HG03045 (cell line): ENCODE results near the gene SPOCK1.

ENCODE experiments used
- ATAC-seq: cut with Tn5 transposase; IDR thresholded peaks from one replicate; pipeline ENCODE4 v1.9.1; 2021; ENCODE audit warnings: mild to moderate bottlenecking, moderate library complexity; ENCODE audit not compliant: unreplicated experiment

SPOCK1 gene

DNA sequence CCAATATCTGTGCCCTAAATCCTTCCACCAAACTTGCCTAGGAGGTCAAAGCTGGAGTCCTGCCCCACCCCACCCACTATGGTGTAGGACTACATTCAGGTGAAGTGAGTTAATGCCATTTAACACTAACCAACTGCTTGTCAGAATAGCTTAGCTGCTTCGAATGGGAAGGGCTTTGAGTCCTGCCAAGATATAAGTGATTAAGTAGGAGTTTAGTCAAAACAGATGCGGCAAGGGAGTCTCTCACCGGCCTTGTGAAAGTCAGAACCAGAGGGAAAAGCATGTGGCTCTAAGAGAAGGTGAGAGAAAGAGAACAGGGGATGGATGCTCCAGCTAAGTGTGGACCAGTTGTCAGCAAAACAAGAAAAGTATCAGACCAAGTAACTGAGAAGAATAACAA is 132.6 kb downstream of the SPOCK1 start:
- ATAC-seq: no peak

GRCh38 chr5:137365126-137365865 is 133.8 kb downstream of the SPOCK1 start:
- ATAC-seq: no peak

GRCh38 chr5:137361280-137361679 is 137.8 kb downstream of the SPOCK1 start:
- no peak for ATAC-seq

GRCh38 chr5:137360607-137361006 is 138.5 kb downstream of the SPOCK1 start:
- no peak for ATAC-seq

GRCh38 chr5:137359941-137360340 is 139.2 kb downstream of the SPOCK1 start:
- no peak for ATAC-seq

DNA sequence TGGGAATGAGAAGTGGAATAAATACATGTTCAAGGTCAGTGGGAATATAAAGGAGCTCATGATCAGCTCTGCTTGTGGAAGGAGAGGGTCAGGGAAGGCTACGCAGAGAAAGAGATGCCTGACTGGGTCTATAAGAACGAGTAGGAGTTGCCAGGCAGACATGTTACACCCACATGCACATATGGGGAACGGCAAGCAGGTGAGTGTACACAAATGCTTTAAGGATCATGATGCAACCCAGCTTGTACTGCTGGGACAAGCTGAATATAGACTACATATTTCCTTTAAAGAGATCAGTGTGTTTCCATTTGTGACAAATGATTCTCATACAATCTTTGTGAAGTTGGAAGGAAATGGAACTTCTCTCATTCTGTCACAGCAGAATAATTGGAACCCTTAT is 141.7 kb downstream of the SPOCK1 start:
- ATAC-seq: no peak

DNA sequence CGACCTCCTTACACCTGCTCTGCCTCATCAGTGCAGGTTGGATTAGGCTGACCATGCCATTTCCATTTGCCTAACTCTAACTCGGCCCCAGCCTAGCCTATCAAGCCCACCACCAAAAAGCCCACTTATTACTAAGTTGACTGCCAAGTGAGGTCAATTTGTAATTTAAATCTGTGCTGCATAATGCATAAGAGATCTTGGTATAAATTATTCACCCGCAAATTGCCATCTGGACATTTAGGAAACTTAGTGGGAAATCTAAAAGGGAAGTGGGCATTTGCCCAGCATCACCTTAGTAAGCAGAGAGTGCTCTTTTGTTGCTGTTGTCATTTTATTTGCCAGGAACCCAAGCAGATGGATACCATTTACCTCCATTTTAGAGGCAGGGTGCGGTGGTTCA is 143.0 kb downstream of the SPOCK1 start:
- ATAC-seq: no peak

DNA sequence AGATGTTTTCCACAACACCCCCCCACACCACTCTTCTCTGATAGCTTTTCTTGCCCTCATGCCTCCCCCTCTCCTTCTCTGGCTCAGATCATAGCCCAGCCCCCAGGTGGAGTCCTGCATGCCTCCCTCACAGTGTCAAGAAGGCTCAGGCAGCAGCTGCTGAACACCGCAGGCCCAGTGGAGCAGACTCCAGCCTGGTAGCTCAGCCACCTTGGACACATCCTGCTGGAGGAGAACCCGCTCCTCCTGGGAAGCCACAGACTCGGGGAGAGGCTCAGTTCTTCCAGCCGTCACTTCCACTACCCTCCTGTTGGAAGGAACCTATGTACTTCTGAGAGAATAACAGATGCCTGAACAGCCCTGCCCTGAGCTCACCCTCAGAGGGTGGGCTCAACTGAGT is 143.4 kb downstream of the SPOCK1 start:
- no peak for ATAC-seq

GRCh38 chr5:137352095-137352494 is 147.0 kb downstream of the SPOCK1 start:
- no peak for ATAC-seq

- no peak for ATAC-seq
Observed at GRCh38 chr5:137350791-137351190, 148.3 kb downstream of the SPOCK1 start.

GRCh38 chr5:137348759-137349158 is 150.4 kb downstream of the SPOCK1 start:
- ATAC-seq: no peak

DNA sequence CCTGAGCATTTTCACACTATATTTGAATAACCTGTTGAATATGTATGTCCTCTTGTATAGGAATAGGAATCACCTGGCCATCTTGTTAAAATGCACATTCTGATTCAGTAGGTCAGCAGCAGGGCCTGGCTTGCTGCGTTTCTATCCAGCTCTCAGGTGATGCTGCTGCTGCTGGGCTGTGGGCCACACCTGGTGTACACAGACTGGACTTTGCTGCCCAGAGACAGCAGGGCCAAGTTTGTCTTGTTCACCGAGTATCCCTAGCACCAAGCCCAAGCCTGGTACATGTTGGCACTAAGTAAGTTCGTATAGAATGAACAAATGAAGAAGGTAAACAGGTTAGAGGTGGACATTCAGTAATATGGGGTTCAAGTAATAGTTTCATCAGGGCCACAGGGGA is 151.3 kb downstream of the SPOCK1 start:
- ATAC-seq: no peak

GRCh38 chr5:137346281-137346680 is 152.8 kb downstream of the SPOCK1 start:
- no peak for ATAC-seq

- no peak for ATAC-seq
Observed at GRCh38 chr5:137345396-137345795, 153.7 kb downstream of the SPOCK1 start.

DNA sequence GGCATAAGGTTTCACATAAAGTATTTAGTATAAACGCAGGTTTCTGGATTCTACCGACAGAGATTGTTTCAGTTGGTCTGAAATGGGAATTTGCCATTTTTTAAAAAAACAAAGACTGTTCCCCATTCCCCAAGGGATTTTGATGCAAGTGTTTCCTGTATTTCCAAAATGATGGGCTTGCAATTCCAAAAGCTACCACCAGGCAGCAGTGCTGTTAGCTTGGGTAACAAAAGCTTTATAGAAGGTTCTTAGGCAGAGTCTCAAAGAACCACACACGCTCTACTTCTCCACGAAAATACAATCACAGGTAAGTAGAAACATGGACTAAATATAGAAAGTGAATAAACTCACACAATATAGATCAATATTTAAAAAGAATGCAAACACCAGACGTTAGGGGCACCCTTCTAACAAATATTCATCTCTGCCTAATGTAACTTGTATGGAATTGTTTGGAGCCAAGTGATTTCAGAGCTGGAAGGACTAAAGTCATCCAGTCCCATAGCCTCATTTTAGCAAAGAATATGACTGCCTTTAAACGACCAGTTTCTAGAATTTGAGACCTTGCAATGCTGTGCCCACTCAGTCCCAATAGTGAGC is 154.3 kb downstream of the SPOCK1 start:
- no peak for ATAC-seq

DNA sequence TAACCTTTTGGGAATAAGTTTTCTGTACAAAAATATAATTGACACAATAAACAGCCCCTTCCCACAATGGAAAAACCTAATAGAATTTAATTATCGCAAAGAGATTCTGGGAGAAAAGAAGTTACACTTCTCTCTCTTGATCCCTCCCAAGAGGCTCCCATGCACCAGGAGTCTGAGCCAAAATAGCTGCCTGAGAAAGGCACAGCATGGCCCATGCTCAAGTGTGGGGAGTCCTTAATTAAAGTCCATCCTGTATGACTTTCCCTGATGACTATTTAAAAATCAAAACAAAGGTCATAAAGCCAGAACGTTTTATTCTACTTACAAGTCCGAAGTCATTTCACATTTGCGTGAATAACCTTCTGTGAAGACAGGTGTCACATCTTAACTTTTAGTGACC is 155.1 kb downstream of the SPOCK1 start:
- no peak for ATAC-seq

GRCh38 chr5:137342764-137343163 is 156.4 kb downstream of the SPOCK1 start:
- ATAC-seq: no peak

DNA sequence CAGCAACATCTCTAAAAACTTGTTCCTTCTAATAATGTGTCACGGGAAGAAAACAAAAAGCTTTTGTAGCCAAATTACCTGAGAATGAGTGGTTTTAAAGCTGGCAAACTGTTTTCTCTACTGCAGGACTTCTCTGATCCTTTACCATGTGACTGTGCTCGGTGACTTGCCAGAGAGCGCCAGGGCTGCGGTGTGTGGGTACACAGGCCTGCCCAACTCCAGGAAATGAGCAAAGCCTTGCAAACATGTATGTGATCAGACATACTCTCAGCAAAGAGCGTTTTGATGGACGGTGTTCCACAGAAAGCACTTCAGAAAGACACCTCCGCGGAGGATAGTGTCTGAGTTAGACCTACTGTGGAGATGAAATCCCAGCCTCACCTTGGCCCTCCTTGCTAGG is 157.3 kb downstream of the SPOCK1 start:
- no peak for ATAC-seq

DNA sequence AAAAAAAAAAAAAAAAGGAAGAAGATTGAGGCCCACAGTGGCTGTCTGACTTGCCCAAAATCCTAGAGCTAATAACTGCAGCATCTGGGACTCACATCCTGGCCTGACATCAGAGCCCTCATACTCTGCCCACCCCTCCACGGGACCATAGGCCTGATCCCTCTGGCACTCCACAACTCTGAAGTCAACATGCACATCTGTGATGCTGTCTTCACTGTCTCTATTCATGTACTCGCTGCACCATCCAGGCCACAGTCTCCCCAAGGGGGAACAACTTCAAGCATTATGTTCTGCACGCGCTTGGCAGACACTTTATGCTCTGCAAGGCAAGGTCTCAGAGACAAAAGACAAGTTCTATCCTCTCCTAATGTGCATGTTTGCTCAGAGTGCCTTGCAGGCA is 158.2 kb downstream of the SPOCK1 start:
- no peak for ATAC-seq

DNA sequence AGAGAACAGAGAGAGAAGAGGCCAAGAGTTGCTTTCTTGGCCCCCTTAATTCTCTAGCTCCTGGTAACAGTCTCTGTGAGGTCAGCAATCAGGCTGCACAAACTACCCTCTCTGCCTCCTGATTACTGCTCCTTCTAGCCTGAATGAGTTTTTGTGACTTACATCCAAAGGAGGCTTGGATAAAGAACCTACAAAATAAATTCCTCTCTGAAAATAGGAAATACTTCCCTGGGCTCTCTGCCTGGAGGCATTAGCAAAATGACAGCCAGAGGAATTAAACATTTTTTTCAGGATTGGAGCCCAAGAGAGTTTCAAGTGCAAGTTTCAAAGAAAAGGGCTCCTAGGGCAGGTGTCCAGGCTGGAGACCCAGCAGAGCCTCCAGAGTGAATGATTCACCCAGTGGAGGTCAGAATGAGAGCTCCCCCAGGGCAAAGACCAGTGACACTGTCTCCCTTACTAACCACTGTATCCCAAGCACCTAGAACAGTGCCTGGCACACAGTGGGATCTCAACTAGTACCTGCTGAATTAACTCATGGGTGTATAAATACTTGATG is 162.5 kb downstream of the SPOCK1 start:
- no peak for ATAC-seq

- no peak for ATAC-seq
Observed at GRCh38 chr5:137336161-137336560, 163.0 kb downstream of the SPOCK1 start.

DNA sequence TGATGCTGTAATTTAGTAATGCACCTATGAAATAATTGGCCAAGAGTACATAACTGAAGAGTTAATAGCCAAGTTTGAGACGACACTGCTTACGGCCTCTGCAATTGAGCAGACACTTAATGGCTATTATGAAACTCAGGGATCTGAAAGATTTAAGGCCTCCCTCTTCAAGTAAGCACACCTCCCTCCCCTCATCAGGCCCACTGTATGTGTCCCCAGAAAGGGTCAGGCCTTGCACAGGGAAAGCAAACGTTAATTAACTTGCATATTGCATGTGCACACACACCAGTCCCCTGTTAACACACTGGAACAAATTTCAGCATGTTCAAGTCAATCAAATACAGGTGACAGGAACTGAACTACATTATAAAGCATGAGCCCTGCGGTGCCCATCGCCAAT is 163.6 kb downstream of the SPOCK1 start:
- ATAC-seq: no peak

GRCh38 chr5:137333928-137334327 is 165.2 kb downstream of the SPOCK1 start:
- ATAC-seq: no peak
